Mesenteric fat pad (tissue), 1 donor: Measurements from ENCODE around the gene TIMP2. TPM values are rescaled to one million over a fixed set of nuclear protein-coding genes. Genes with fewer than 3 reads are reported as not detected.
"Not testable (repeated sequence)": the region's sequence is repeated elsewhere in the genome, so short reads cannot be mapped to it uniquely, and the experiment has no call there.

Source experiments
- DNase-seq: peaks from one replicate; pipeline ENCODE4 v3.0.0-alpha.2; 2020; ENCODE audit warnings: low spot score
- total RNA-seq: library from RNA; stranded (reverse); fragmentation: NEBNext Ultra II Directional; extraction: Animal tissue kit (Norgen Biotek cat#: 25700); gene quantifications from one replicate; pipeline ENCODE4 v1.2.1, GENCODE V29; 2021
- donor health status: DM: yes; HTN: yes; CAD: no.

Gene TIMP2
- total RNA-seq, 1 donor from 2014 or later = 351 TPM

GRCh38 chr17:78933959-78934568 is 8.9 kb upstream of the TIMP2 start:
- peak; percentile 96 for DNase-seq

GRCh38 chr17:78933025-78933958 is 8.1 kb upstream of the TIMP2 start:
- no peak for DNase-seq

- no peak for DNase-seq
Observed at GRCh38 chr17:78929908-78930775, 5.0 kb upstream of the TIMP2 start.

- DNase-seq = no peak
Observed at GRCh38 chr17:78925662-78926555, 722 bp upstream of the TIMP2 start.

GRCh38 chr17:78924481-78925151 is 571 bp downstream of the TIMP2 start:
- no peak for DNase-seq

- no peak for DNase-seq
Observed at GRCh38 chr17:78923660-78924453, 1.3 kb downstream of the TIMP2 start.

GRCh38 chr17:78922816-78923498 is 2.2 kb downstream of the TIMP2 start:
- no peak for DNase-seq

GRCh38 chr17:78921437-78921971 is 3.7 kb downstream of the TIMP2 start:
- DNase-seq = no peak

- DNase-seq = no peak
Observed at GRCh38 chr17:78920528-78920927, 4.7 kb downstream of the TIMP2 start.

GRCh38 chr17:78919861-78920450 is 5.2 kb downstream of the TIMP2 start:
- no peak for DNase-seq

- DNase-seq = no peak
Observed at GRCh38 chr17:78918979-78919378, 6.2 kb downstream of the TIMP2 start.

- no peak for DNase-seq
Observed at GRCh38 chr17:78917451-78918275, 7.5 kb downstream of the TIMP2 start.

GRCh38 chr17:78915872-78916632 is 9.1 kb downstream of the TIMP2 start:
- DNase-seq = no peak

GRCh38 chr17:78913115-78913514 is 12.1 kb downstream of the TIMP2 start:
- DNase-seq = no peak

GRCh38 chr17:78912082-78912481 is 13.1 kb downstream of the TIMP2 start:
- no peak for DNase-seq

- not testable (repeated sequence) for DNase-seq
Observed at GRCh38 chr17:78911543-78911942, 13.6 kb downstream of the TIMP2 start.
